ENCODE measurements around the gene P2RX1. TPM values are rescaled to one million over a fixed set of nuclear protein-coding genes. Genes with fewer than 3 reads are reported as not detected.

The P2RX1 gene
- total RNA-seq, 1 experiment from 2014 or later, result not detected

DNA sequence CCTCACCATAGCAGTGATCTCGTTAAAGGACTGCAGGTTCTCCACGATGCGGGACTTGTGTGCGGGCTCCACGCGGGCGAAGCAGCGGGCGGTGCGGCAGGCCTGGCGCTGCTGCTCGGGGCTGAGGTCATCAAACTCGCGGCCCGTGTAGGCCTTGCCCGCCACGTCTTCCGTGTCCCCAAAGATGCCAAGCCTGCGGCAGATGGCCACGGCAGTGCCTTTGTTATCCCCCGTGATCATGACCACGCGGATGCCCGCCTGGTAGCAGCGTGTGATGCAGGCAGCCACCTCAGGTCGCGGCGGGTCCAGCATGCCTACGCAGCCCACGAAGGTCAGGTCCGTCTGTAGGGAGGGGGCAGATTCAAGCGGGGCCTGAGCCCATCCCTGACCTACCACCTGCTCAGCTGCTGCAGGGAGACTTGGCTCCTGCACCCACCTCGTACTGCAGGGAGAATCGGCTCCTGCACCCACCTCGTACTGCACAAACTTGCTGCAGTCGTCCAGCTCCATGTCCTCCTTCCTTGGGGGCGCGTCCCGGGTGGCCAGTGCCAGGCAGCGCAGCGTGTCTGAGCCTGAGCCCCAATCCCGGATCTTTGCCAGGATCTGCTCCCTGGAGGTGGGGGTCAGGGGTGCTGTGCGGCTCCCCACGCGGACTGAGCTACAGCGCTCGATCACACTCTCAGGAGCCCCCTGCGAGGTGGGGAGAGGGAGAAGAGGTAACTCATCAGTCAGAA is 24.9 kb upstream of the P2RX1 start:
- H3K4me3 Mint-ChIP-seq, result no peak overlapping the region
- Histone ChIP-seq H4K8ac (replicated peaks; ENCODE audit: insufficient read length, low read depth, low read length) (no peak overlapping the region), H2BK15ac (ENCODE audit: low read depth, low read length) (no peak overlapping the region), H3K18ac (ENCODE audit: insufficient read length, low read depth, low read length) (no peak overlapping the region), H3K23me2 (ENCODE audit: insufficient read length, low read depth, low read length, poor library complexity, severe bottlenecking) (no peaks in the 10 kb centered on the region), H3K9me3 (ENCODE audit: control insufficient read depth, low read depth, low read length) (no peaks in the 10 kb centered on the region), H2AFZ (ENCODE audit: low read length) (no peak overlapping the region), H3K79me2 (ENCODE audit: insufficient read depth, low read length) (no peaks in the 10 kb centered on the region), H2BK12ac (ENCODE audit: insufficient read length, low read depth, low read length) (no peak overlapping the region), H3K4me2 (ENCODE audit: insufficient read depth, insufficient read length, low read length) (no peak overlapping the region), H3K14ac (ENCODE audit: insufficient read depth, low read length) (no peak overlapping the region; the same call in 1 of the 2 replicates), H2BK120ac (ENCODE audit: low read depth, low read length, poor library complexity, severe bottlenecking) (no peak overlapping the region), H2BK5ac (ENCODE audit: insufficient read length, low read length) (no peak overlapping the region), H2BK20ac (ENCODE audit: low read depth, low read length, poor library complexity, severe bottlenecking) (no peak overlapping the region), H4K20me1 (ENCODE audit: control insufficient read depth, insufficient read depth, insufficient read length) (no peaks in the 10 kb centered on the region), H3K4ac (ENCODE audit: low read depth, low read length) (no peak overlapping the region), H3K9ac (ENCODE audit: extremely low read depth, insufficient read length, low read length) (no peak overlapping the region), H3K56ac (ENCODE audit: insufficient read length, low read depth, low read length) (no peak overlapping the region), H3K23ac (ENCODE audit: insufficient read length, low read depth, low read length) (no peak overlapping the region), H4K5ac (ENCODE audit: insufficient read length, low read depth, low read length) (no peak overlapping the region), H3K79me1 (ENCODE audit: insufficient read depth, low read depth, low read length, poor library complexity, severe bottlenecking) (no peaks in the 10 kb centered on the region), H3K27ac (ENCODE audit: insufficient read length, low read depth, low read length) (no peak overlapping the region), H3K27me3 (ENCODE audit: insufficient read depth, low read length) (no peaks in the 10 kb centered on the region), H4K91ac (ENCODE audit: insufficient read length, low read depth, low read length) (no peak overlapping the region), H2AK5ac (ENCODE audit: insufficient read length, low read length) (no peak overlapping the region), H3T11ph (ENCODE audit: low read length) (no peak overlapping the region), H3K4me1 (ENCODE audit: insufficient read depth, low read length) (no peaks in the 10 kb centered on the region)
- no peaks in the 10 kb centered on the region; a peak in 1 of 5 replicates for H3K9me3 Mint-ChIP-seq
- no peak for DNase-seq
- peaks cover 9 to 21% (median 20%) of the 10 kb centered on the region in 3 experiments for H3K36me3 Mint-ChIP-seq (ENCODE audit: insufficient read depth in 1 of 3, low read depth in 3 of 3)
- TF ChIP-seq, protein P1, sequence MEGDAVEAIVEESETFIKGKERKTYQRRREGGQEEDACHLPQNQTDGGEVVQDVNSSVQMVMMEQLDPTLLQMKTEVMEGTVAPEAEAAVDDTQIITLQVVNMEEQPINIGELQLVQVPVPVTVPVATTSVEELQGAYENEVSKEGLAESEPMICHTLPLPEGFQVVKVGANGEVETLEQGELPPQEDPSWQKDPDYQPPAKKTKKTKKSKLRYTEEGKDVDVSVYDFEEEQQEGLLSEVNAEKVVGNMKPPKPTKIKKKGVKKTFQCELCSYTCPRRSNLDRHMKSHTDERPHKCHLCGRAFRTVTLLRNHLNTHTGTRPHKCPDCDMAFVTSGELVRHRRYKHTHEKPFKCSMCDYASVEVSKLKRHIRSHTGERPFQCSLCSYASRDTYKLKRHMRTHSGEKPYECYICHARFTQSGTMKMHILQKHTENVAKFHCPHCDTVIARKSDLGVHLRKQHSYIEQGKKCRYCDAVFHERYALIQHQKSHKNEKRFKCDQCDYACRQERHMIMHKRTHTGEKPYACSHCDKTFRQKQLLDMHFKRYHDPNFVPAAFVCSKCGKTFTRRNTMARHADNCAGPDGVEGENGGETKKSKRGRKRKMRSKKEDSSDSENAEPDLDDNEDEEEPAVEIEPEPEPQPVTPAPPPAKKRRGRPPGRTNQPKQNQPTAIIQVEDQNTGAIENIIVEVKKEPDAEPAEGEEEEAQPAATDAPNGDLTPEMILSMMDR (conservative IDR thresholded peaks at IDR 0.05), result no peak
- peaks cover 9 to 14% of the 10 kb centered on the region in 2 experiments for H3K4me1 Mint-ChIP-seq
- H3K27ac Mint-ChIP-seq, result no peak overlapping the region; a peak in 1 of 7 replicates
- no CpG with 5 or more reads among the region's 48 CpGs for whole genome bisulfite sequencing (ENCODE audit: extremely low coverage, insufficient read length, low lambda C conversion rate)
- H3K27me3 Mint-ChIP-seq (ENCODE audit: low read depth), result peaks cover 11% of the 10 kb centered on the region
